ENCODE data around the gene GSTA4. TPM values are rescaled to one million over a fixed set of nuclear protein-coding genes. Genes with fewer than 3 reads are reported as not detected.
"Not testable (repeated sequence)": the region's sequence is repeated elsewhere in the genome, so short reads cannot be mapped to it uniquely, and the experiment has no call there.

GSTA4 gene
- total RNA-seq, 1 experiment from 2014 or later: 3.9 TPM

DNA sequence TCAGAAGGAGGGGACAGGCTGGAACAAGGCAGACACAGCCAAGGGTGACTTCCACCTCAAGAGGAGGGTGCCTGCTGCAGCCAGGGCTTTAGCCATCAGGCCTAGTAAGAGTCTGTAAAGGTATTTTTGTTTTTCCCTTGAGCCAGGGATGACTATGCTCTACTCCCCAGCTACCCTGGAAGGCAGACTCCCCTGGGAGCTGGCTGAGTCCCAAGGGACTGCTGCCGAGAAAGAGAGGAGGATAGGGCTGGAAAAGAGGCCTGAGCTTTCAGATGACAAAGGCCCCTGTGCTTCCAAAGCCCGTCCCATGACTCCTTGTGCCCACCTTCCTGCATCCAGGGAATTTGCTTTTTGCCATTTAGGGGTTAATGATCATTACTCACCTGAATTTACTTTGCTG, 14.0 kb upstream of the GSTA4 start:
- in situ Hi-C loops (cut with HindIII; ENCODE audit: low pct_unique_long_range_greater_than_20kb, low sequenced_read_pairs): no loop called here

GRCh38 chr6:53008192-53008687, 13.2 kb upstream of the GSTA4 start:
- in situ Hi-C loops (cut with HindIII; ENCODE audit: low pct_unique_long_range_greater_than_20kb, low sequenced_read_pairs); H3K27ac ChIP-seq (ENCODE audit: low read length); ATAC-seq; H3K4me1 ChIP-seq (ENCODE audit: control insufficient read depth, insufficient read depth, low read length); H3K4me3 ChIP-seq (ENCODE audit: low read depth in 2 of 2, low read length in 2 of 2); H3K9me3 ChIP-seq (ENCODE audit: control insufficient read depth, insufficient read depth, low read depth, low read length); DNase-seq (ENCODE audit: low read depth, low spot score); H3K27me3 ChIP-seq (ENCODE audit: control insufficient read depth, insufficient read depth, low read length); BruUV-seq (replicated peaks); CTCF ChIA-PET; POLR2A ChIA-PET; intact Hi-C loops (cut with micrococcal nuclease; ENCODE audit: unreplicated experiment); H3K36me3 ChIP-seq (ENCODE audit: control insufficient read depth, insufficient read depth, low read length): not testable (repeated sequence)

More for the DNA sequence above, 14.0 kb upstream of the GSTA4 start:
- H3K36me3 ChIP-seq (ENCODE audit: control insufficient read depth, insufficient read depth, low read length): no peaks in the 10 kb centered on the region
- ChIA-PET POLR2A (no interaction called here), CTCF (no interaction called here)
- no peak overlapping the region for H3K4me3 ChIP-seq (ENCODE audit: low read depth in 2 of 2, low read length in 2 of 2)
- no peaks in the 10 kb centered on the region for H3K9me3 ChIP-seq (ENCODE audit: control insufficient read depth, insufficient read depth, low read depth, low read length)
- ATAC-seq (no peak), DNase-seq (ENCODE audit: low read depth, low spot score) (no peak)
- no peaks in the 10 kb centered on the region for H3K27me3 ChIP-seq (ENCODE audit: control insufficient read depth, insufficient read depth, low read length)
- intact Hi-C loops (cut with micrococcal nuclease; ENCODE audit: unreplicated experiment): no loop called here
- TF ChIP-seq SIN3A (IDR thresholded peaks at IDR 0.05; ENCODE audit: borderline replicate concordance, insufficient read depth, low read depth, low read length): no peak
- TF ChIP-seq CTCF (IDR thresholded peaks at IDR 0.05): no peak
- no peak for TF ChIP-seq TCF7L2 (IDR thresholded peaks at IDR 0.05; ENCODE audit: low read depth, low read length)
- H3K27ac ChIP-seq (ENCODE audit: low read length): no peak overlapping the region
- no TSS peak for BruUV-seq (replicated peaks)
- no peaks in the 10 kb centered on the region for H3K4me1 ChIP-seq (ENCODE audit: control insufficient read depth, insufficient read depth, low read length)

GRCh38 chr6:53005663-53006250, 10.7 kb upstream of the GSTA4 start:
- ChIA-PET CTCF (interaction anchor here (0.5 kb wide), 1 partner anchor 36 kb away, joined by 3 read pairs; no protein-coding TSS in a partner anchor), POLR2A (no interaction called here)
- ATAC-seq: no peak
- in situ Hi-C loops (cut with HindIII; ENCODE audit: low pct_unique_long_range_greater_than_20kb, low sequenced_read_pairs) (no loop called here), intact Hi-C loops (cut with micrococcal nuclease; ENCODE audit: unreplicated experiment) (no loop called here)
- Histone ChIP-seq H3K4me3 (ENCODE audit: low read depth in 2 of 2, low read length in 2 of 2) (no peak overlapping the region), H3K27ac (ENCODE audit: low read length) (no peak overlapping the region), H3K4me1 (ENCODE audit: control insufficient read depth, insufficient read depth, low read length) (no peaks in the 10 kb centered on the region), H3K36me3 (ENCODE audit: control insufficient read depth, insufficient read depth, low read length) (no peaks in the 10 kb centered on the region), H3K9me3 (ENCODE audit: control insufficient read depth, insufficient read depth, low read depth, low read length) (no peaks in the 10 kb centered on the region), H3K27me3 (ENCODE audit: control insufficient read depth, insufficient read depth, low read length) (no peaks in the 10 kb centered on the region)
- no peak for TF ChIP-seq POLR2AphosphoS5 (IDR thresholded peaks at IDR 0.05; ENCODE audit: low read depth, low read length)
- TF ChIP-seq REST (IDR thresholded peaks at IDR 0.05; ENCODE audit: insufficient read depth in 1 of 2, low read depth in 2 of 2, low read length in 1 of 2): no peak
- no peak for TF ChIP-seq SIN3A (IDR thresholded peaks at IDR 0.05; ENCODE audit: borderline replicate concordance, insufficient read depth, low read depth, low read length)
- no peak for TF ChIP-seq TCF7L2 (IDR thresholded peaks at IDR 0.05; ENCODE audit: low read depth, low read length)
- no peak for TF ChIP-seq CTCF (IDR thresholded peaks at IDR 0.05)
- no TSS peak for BruUV-seq (replicated peaks)
- DNase-seq (ENCODE audit: low read depth, low spot score): no peak

Measured in Panc1 (cell line).